HG02610 (cell line): ENCODE results near the gene ZSCAN22.

Experiments
- ATAC-seq: cut with Tn5 transposase; IDR thresholded peaks from one replicate; pipeline ENCODE4 v1.9.1; 2021; ENCODE audit warnings: mild to moderate bottlenecking, moderate library complexity; ENCODE audit not compliant: unreplicated experiment

The ZSCAN22 gene

DNA sequence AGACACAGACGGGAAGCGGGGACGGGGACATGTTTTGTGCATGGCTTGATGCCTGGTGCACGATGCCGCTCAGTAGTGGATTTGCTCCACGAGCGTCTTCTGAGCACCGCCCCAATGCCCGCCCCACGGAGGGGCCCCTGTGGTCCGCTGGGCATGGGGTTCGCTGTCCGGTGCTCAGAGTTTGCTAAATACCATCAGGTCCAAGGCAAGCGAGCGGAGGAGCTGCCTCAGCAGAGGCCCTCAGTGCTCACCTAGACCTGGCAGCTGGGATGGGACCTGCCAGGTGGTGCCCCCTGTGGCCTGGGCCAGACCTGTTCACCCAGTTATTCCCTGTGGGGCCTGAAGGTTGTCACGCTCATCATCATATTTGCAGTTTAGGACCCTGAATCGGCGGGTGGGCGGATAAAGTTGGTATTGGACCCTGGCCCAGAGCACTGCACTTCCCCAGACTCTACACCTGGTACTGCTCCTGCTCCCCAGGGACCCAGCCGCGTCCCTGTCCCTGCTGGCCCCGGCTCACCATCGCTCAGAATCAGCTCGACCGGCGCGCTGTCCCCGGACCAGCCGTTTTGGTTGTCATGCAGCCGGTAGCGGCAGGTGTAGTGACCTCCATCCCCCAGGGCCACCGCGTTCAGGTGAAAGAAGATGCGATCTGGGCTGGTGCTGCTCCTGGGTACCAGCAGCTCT, 24.2 kb downstream of the ZSCAN22 start:
- ATAC-seq = no peak

DNA sequence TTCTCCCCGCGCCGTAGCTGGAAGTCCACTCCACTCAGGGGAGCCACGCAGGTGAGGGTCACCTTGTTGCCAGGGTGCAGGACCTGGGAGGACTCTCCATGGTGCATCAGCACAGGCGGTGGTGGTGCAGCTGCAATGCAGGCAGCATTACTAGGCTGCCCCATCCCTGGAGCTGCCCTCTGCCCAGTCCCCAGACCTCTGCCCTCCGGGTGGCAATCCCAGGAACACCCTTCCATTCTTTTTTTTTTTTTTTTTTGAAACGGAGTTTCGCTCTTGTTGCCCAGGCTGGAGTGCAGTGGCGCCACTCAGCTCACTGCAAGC, 24.7 kb downstream of the ZSCAN22 start:
- ATAC-seq = no peak

DNA sequence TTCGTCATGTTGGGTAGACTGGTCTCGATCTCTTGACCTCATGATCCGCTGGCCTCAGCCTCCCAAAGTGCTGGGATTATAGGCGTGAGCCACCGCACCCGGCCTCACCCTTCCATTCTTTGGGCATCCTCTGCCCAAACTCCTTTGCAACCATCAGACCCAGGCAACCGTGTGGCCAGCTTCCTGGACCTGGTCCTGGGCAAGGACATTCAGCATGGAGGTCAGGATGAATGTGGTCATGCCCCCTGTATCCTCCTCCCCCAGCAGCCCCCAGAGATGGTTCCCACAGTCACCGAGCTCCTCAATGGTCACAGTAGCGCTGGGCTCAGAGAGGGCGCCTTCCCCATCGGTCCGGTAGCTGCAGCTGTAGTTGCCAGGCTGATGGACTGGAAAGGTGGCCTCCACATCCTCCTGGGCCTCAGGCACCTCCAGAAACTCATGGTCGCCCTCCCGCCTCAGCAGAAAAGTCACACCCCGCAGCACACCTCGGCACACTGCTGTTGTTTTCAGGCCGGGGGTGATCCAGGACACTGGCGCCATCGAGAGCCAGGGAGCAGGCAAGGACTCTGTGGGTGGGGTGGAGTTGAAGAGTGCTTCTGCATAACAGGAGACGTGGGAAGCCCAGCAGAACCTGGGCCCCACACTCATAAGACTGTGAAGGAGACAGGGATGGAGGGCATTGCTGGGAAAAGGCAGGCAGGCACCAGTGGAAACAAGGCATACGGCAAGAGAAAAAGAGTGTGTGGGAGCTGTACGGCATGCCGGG, 25.4 kb downstream of the ZSCAN22 start:
- ATAC-seq = no peak

DNA sequence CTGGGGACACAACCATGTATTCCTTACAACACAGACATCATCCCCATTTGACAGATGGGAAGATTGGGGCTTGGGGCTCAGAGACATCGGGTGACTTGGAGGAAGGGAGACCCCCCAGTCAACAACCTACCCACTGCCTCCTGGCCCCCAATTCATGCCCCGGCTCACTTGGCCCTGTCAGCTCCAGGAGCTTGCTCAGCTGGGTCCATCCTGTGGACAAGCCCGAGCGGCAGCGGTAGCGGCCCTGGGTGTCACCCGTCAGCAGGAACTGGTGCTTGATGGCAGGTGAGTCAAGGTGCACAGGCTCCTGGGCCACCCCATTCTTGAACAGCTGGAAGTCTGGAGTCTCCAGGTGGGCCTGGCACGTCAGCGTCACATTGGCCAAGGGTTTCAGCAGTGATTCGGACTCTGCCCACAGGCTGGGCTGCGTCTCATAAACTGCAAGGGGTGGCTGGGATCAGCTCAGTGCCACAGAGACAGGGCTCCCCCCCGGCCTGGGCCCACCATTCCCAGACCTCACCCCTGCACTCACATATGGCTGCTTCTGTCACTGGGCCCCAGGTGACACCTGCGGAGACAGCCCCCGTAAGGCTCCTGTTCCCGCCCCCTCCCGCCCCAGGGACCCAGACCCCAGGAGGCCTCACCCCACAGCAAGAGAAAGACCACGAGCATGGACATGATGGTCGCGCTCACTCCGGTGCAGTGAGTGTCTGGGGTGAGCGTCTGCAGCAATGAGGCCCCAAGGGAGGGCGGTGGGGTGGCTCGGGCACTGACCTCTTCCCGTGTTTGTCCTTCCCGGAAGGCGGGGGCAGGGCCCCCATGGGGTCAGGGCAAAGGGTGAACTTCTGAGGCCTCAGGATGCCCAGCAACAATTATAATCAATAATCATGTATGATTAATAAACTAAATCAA, 26.2 kb downstream of the ZSCAN22 start, which contains the start of gene A1BG:
Gene A1BG, minus strand, starts transcription at position 733 of the 912 bp plus-strand sequence. Its CDS starts 55 bp downstream, at position 678.
- no peak for ATAC-seq

DNA sequence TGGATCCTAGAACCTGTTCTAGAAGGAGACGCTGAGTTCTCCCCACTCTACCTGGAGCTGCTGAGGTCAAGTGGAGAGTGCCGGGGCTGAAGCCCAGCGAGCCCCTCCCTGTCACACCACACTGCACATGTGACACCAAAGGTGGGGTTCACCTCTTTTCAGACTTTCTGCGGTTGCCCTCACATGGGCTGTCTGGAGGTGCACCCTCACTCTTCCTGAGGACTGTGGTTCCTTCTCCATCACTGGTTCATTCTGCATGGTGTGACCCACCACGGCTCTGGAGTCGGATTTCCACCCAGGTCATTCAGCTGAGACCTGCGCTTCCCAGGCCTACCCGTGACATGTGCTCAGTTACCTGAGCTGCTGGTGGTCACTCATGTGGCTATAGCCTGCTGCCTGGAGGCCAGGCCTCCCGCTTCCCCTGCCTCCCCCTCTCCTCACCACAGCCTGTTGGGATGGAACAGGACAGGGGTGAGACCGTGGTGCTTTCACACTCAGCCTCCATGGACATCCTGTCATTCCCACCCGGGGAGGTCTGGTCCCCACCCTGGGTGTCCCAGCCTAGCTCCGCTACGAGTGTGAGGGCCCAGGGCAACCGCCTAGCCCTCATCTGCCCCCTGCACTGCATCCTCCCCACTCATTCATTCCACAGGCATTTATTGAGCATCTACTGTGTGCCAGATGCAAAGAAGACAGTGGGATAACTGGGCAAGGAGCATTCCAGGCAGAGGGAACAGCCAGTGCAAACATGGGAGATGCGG, 27.1 kb downstream of the ZSCAN22 start:
- ATAC-seq = no peak

DNA sequence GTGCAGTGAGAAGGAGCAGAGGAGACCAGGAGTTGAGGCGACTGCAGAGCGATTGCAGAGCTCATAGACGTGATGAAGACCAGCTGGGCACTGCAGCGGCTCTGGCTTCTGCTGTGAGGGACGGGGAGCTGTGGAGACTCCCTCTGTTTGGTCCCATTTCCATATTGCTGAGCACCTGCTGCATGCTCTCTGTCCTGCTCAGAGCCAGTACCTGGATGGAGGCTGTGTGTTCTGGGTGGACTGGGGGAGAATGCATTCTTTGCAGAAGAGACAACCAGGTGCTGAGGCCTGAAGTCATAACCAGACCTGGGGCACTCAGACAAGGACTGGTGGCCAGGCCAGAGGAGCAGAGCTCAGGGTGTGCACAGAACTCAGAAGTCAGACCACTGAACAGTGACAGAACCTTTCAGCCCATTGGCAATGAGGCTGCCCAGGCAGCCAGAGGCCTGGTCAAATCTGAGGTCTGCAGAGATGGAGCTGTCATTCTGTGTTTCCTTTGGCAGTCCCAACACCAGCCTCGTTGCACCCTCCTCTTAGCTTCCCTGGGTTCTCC, 27.8 kb downstream of the ZSCAN22 start:
- ATAC-seq = no peak

DNA sequence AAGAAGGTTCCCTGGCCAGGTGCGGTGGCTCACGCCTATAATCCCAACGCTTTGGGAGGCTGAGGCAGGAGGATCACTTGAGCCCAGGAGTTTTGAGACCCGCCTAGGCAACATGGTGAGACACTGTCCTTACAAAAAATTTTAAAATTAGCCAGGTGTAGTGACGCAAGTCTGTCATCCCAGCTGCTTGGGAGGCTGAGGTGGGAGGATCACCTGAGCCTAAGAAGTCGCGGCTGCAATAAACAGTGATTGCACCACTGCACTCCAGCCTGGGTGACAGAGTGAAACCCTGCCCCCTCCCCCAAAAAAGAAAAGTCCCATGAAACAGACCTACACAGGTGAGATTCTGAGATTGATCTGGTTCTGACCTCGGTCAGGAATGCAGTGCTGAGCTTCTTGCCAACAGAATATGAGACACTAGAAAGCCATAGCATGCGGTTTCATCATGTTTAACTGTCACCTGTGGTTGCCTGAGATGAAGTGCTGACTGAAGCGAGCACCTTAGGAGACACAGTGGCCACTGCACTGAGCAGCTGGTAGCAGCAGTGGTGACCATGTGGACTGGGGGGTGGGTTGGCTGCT, 28.5 kb downstream of the ZSCAN22 start:
- ATAC-seq = no peak

DNA sequence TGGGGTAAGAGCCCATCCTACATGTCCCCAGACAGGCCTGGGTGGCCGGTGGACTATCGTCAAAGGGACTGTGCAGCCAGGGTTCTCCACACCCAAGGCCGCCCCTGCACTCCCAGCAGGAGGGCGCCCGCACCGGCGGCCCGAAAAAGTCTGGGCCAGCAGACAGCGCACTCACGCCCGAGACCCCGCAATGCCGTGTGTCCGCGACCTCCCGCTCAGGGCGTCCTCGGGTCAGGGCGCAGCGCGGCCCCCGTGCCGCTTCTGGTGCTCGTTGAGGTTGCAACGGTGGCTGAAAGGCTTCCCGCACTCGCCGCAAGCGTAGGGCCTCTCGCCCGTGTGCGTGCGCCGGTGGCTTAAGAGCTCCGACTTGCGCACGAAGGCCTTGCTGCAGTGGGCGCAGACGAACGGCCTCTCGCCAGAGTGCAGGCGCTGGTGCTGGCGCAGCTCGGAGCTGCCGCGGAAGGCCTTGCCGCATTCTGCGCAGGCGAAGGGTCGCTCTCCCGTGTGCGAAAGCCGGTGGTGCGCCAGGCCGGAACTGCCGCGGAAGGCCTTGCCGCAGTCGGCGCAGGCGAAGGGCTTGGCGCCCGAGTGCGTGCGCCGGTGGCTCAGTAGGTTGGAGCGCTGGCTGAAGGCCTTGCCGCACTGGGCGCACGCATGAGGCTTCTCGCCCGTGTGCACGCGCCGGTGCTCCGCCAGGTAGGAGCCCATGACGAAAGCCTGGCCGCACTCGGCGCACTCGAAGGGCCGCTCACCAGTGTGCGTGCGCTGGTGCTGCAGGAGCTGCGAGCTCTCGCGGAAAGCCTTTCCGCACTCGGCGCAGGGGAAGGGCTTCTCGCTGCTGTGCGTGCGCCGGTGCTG, 29.3 kb downstream of the ZSCAN22 start:
- ATAC-seq = no peak

DNA sequence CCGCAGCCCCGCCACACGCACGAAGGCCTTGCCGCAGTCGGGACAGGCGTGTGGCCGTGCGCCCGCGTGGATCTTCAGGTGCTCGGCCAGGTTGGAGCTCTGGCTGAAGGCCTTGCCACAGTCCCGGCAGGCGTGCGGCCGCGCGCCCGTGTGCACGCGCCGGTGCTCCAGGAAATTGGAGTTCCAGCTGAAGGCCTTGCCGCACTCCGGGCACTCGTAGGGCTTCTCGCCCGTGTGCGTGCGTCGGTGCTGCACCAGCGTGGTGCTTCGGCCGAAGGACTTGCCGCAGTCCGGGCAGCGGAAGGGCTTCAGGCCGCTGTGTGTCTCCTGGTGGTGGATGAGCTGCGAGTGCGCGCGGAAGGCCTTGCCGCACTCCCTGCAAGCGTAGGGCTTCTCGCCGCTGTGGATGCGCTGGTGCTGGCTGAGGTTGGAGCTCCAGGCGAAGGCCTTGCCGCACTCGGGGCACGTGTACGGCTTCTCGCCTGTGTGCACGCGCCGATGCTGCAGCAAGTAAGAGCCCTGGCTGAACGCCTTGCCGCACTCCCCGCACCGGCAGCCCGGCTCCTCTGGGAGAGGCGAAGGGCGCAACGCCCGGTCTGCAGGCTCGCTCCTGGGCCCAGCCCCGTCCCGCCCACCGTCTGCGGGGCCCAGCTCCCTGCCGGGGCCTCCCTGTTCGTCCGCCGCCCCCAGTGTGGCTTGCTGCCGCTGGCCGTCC, 30.1 kb downstream of the ZSCAN22 start:
- no peak for ATAC-seq

DNA sequence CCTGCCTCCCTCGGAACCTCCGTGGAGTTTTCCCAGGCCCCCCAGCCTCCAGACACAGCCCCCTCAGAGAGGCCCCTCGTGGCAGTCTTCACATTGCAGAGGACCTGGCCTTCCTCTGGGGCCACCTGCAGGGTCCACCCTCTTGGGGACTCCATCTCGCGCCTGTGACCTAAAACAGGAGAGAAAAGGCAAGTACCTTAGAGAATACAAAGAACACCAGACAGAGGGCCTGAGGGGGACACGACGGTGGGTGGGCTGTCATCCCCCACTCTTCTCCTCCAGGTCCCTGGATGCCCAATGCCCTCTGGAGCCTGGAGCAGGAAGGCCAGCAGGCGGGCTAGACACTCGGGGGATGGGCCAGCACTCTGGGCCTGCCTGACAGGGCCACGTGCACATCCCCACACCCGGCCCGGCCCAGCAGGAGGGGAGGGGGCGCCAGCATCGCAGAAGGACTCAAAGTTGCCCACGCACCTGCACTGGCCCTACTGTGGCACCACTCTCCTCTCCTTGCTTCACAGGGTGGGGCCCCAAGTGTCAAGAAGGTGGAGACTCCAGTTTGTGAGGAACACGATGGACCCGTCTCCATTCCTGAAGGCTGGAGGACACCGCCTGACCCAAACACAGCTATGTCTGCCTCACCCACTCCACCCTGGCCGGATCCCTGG, 30.8 kb downstream of the ZSCAN22 start:
- ATAC-seq = no peak

DNA sequence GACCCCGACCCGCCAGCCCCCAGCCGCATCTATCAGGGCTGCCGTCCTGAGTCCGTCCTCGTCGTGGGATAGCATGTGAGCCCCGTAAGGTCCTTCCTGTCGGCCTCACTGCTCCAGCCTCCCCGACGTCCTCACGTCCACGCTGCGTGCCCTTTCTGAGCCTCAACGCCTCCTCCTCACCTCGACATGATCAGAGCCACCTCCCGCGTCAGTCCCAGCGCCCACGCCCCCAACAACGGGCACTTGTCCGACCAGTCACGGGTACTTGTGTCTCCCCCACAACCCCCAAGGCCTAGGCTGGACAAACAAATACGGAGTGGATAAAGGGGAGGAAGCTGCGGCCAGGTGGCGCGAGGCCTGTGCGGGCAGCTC, 35.1 kb downstream of the ZSCAN22 start:
- ATAC-seq = peak; percentile 4

DNA sequence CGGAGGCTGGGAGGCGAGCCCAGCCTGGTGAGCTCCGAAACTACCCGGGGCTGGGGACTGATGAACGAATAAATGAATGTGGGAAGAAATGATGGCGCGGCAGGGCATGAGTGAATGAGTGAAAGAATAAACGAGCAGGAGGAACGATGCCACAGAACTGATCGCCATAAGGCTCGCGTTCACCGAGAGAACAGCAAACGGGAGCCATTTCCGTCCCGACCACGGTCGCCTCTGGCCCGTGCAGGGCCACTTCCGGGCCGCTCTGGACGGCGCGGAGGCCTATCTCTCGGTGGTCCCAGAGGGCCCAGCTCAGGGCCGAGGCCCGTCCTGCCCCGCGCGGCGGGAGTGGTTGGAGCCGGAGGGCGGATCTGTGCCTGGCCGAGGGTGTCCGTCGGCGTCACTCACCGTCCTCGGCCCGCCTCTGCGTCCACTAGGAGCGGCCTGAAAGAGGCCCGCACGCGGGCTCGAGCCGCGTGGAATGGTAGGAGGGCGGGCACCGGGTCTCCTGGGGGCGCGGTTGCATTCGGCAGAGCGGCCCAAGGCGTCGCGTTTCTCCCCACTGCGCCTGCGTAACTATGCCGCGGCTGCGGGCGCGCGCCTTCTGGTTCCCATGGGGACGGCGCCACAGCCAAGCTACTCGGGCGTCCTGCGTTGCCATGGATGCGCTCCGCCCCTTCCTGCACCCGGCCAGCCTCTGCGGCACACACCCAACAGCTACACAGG, 35.6 kb downstream of the ZSCAN22 start, which contains the start of gene ZNF497:
Gene ZNF497, minus strand, starts transcription at position 480 of the 723 bp plus-strand sequence. CDS start 5,116 bp downstream, outside the sequence.
- peak; percentile 88 for ATAC-seq

DNA sequence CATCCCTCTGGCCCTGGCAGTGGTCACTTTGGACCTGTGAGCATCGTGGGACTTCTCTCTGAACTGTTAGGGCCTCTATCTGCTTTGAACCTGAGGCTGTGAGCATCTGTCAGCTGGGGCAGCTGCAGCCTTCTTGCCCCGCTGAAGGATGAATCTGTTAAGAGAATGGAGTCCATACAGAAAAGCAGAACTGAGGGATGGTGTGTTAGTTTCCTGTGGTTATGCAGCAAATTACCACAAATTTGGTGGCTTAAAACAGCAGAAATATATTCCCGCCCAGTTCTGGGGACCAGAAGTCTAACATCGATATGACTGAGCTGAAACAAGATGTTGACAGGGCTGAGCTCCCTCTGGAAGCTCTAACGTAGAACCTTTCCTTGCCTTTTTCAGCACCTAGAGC, 37.4 kb downstream of the ZSCAN22 start:
- ATAC-seq = no peak

DNA sequence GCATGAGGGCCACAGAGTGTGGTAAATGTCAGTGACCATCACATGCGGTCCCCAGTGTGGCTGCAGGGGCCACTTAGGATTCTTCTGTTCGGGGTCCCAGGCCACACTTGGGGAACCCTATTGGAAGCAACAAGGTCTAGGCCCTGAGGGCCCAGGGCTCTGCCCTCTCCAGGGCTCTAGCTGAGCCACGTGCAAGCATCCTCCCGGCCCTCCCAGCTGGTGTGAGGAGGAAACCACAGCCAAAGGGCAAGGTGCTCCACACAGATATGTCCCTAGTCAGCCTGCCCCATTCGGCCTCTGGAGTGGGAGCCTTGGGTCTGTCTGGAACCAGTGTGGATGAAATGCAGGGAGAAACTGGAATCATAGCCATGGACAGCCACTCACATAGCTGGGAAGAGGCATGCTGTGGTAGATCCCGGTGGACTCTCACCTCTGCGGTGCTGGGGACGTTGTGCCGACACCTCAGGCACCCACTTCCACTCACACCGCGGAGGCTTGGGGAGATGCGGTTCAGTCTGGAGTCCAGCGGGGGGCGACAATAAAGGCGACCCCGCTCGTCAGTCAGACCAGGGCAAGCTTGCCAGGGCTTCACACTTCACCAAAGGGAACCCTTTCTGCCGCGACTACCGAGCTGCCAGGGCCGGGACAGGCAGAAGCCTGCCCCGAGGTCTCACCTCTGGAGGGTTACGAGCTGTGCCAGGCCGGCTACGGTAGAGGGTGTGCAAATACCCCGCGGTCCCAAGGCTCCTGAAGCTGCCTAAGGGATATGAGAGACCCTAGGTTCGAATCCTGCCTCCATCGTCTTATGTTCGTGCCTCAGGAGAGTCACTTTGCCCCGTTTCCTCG, 40.0 kb downstream of the ZSCAN22 start:
- ATAC-seq = no peak

DNA sequence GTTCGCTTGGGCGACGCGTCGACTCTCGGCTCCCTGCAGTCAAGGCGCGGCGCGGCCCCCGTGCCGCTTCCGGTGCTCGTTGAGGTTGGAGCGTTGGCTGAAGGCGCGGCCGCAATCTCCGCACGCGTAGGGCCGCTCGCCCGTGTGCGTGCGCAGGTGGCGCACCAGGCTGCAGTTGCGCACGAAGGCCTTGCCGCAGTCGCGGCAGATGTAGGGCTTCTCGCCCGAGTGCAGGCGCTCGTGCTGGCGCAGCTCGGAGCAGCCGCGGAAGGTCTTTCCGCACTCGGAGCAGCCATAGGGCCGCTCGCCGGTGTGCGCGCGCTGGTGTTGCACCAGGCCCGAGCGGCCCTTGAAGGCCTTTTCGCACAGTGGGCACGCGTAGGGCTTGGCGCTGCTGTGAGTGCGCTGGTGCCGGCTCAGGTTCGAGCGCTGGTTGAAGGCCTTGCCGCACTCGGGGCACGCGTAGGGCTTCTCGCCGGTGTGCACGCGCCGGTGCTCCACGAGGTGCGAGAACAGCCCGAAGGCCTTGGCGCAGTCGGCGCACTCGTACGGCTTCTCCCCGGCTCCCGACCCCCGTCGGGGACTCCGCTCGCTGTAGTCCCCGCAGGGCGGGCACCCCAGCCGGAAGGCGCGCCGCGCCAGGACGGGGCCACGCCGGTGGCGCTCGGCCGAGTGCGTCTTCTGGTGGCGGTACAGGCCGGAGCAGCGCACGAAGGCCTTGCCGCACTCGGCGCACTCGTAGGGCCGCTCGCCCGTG, 41.1 kb downstream of the ZSCAN22 start:
- no peak for ATAC-seq
